IMR-90 (cell line): ENCODE results near the gene GRK5. TPM values are rescaled to one million over a fixed set of nuclear protein-coding genes. Genes with fewer than 3 reads are reported as not detected.

Source experiments
- ATAC-seq: fragments of 200-7000 bp; cut with Tn5 transposase; 2 replicates; pipeline ENCODE4 v1.9.1; 2020; ENCODE audit warnings: low read depth, mild to moderate bottlenecking, moderate library complexity
- BruUV-seq: library from RNA; stranded (reverse); fragments of 400-500 nt; replicated peaks from 2 replicates; lab custom pipeline; 2021; lab: Mats Ljungman, UMichigan
- CTCF ChIA-PET: fragments of 300-600 bp; formaldehyde crosslinking; extraction: SDS; loops from one replicate; lab custom pipeline; 2021; ENCODE audit warnings: antibody characterized with exemption; lab: Yijun Ruan, JAX
- POLR2A ChIA-PET: fragments of 300-600 bp; sonication (Branson Sonifier 250); formaldehyde crosslinking; loops from one replicate; lab custom pipeline; 2022; ENCODE audit warnings: antibody characterized with exemption; ENCODE audit not compliant: unreplicated experiment; lab: Charles Lee
- DNase-seq: peaks from one replicate; pipeline ENCODE4 v3.0.0; 2013
- H2AFZ ChIP-seq: replicated peaks from 2 replicates; pipeline ENCODE3; 2013; ENCODE audit warnings: low read length, mild to moderate bottlenecking; ENCODE audit not compliant: poor library complexity
- H2AK5ac ChIP-seq: 2 replicates; pipeline ENCODE4 v1.6.1; 2013; ENCODE audit warnings: low read depth, low read length, inconsistent platforms
- H2AK9ac ChIP-seq: replicated peaks from 2 replicates; pipeline ENCODE3; 2013; ENCODE audit warnings: mild to moderate bottlenecking, low read depth, low read length, moderate library complexity; ENCODE audit not compliant: poor library complexity
- H2BK120ac ChIP-seq: 2 replicates; pipeline ENCODE4 v1.6.1; 2013; ENCODE audit warnings: low read depth, low read length, inconsistent platforms
- H2BK15ac ChIP-seq: 3 replicates; pipeline ENCODE4 v1.6.1; 2013; ENCODE audit warnings: low read depth, low read length, inconsistent platforms
- H2BK20ac ChIP-seq: 2 replicates; pipeline ENCODE4 v1.6.1; 2013; ENCODE audit warnings: low read depth, mild to moderate bottlenecking, inconsistent platforms, low read length, moderate library complexity
- H2BK5ac ChIP-seq: 2 replicates; pipeline ENCODE4 v1.6.1; 2013; ENCODE audit warnings: mild to moderate bottlenecking, low read depth, low read length, inconsistent platforms; ENCODE audit not compliant: poor library complexity, severe bottlenecking
- H3K14ac ChIP-seq: replicated peaks from 2 replicates; pipeline ENCODE4 v1.6.1; 2013; ENCODE audit warnings: low read depth, low read length, inconsistent platforms
- H3K18ac ChIP-seq: 2 replicates; pipeline ENCODE4 v1.6.1; 2013; ENCODE audit warnings: low read depth, low read length, control low read depth
- H3K23ac ChIP-seq: 2 replicates; pipeline ENCODE4 v1.6.1; 2013; ENCODE audit warnings: low read depth, low read length, inconsistent platforms
- H3K27ac ChIP-seq: 2 replicates; pipeline ENCODE4 v1.5.1; 2013; ENCODE audit warnings: mild to moderate bottlenecking, control low read depth, low read length; ENCODE audit not compliant: insufficient read depth
- H3K27me3 ChIP-seq: 2 replicates; pipeline ENCODE4 v1.6.1; 2013; ENCODE audit warnings: low read length; ENCODE audit not compliant: control insufficient read depth, insufficient read depth
- H3K36me3 ChIP-seq: 2 replicates; pipeline ENCODE4 v1.6.1; 2013; ENCODE audit warnings: low read length, mixed read lengths; ENCODE audit not compliant: control insufficient read depth, insufficient read depth
- H3K4ac ChIP-seq: 2 replicates; pipeline ENCODE4 v1.6.1; 2013; ENCODE audit warnings: low read depth, low read length, inconsistent platforms
- H3K4me1 ChIP-seq: 2 replicates; pipeline ENCODE4 v1.6.1; 2013; ENCODE audit warnings: low read length, mixed read lengths; ENCODE audit not compliant: control insufficient read depth, insufficient read depth
- H3K4me2 ChIP-seq: 2 replicates; pipeline ENCODE4 v1.6.1; 2013; ENCODE audit warnings: low read depth, mild to moderate bottlenecking, control low read depth, low read length, moderate library complexity
- H3K4me3 ChIP-seq: 2 replicates; pipeline ENCODE4 v1.5.1; 2013; ENCODE audit warnings: low read depth, mild to moderate bottlenecking, control low read depth, low read length, moderate library complexity; ENCODE audit not compliant: insufficient read depth
- H3K56ac ChIP-seq: 2 replicates; pipeline ENCODE4 v1.6.1; 2013; ENCODE audit warnings: low read length, inconsistent platforms; ENCODE audit not compliant: insufficient read depth; ENCODE audit errors: extremely low read depth
- H3K79me1 ChIP-seq, 2 experiments: 2 replicates each; pipeline ENCODE4 v1.6.1; 2013; ENCODE audit warnings: low read length in 2 of 2, inconsistent platforms in 1 of 2, low read depth in 1 of 2
- H3K9ac ChIP-seq: 2 replicates; pipeline ENCODE4 v1.6.1; 2013; ENCODE audit warnings: low read depth, low read length, control low read depth
- H3K9me1 ChIP-seq: 2 replicates; pipeline ENCODE4 v1.6.1; 2013; ENCODE audit warnings: low read length, inconsistent platforms; ENCODE audit not compliant: insufficient read depth
- H3K9me3 ChIP-seq: 2 replicates; pipeline ENCODE4 v1.6.1; 2013; ENCODE audit warnings: low read length; ENCODE audit not compliant: control insufficient read depth, insufficient read depth
- H4K20me1 ChIP-seq: 2 replicates; pipeline ENCODE4 v1.6.1; 2013; ENCODE audit warnings: low read length, inconsistent platforms; ENCODE audit not compliant: insufficient read depth
- H4K5ac ChIP-seq: 2 replicates; pipeline ENCODE4 v1.6.1; 2013; ENCODE audit warnings: mild to moderate bottlenecking, low read depth, low read length, control low read depth
- H4K8ac ChIP-seq, 2 experiments: 2 replicates each; pipeline ENCODE4 v1.6.1; 2013; ENCODE audit warnings: low read depth in 2 of 2, low read length in 2 of 2, control low read depth in 1 of 2, inconsistent platforms in 1 of 2
- H4K91ac ChIP-seq: 2 replicates; pipeline ENCODE4 v1.6.1; 2013; ENCODE audit warnings: low read depth, low read length, inconsistent platforms; ENCODE audit not compliant: insufficient read depth
- BHLHE40 ChIP-seq: fragments of 150-350 bp; IDR thresholded peaks from 2 replicates; pipeline ENCODE4 v1.6.1; 2016; ENCODE audit warnings: mild to moderate bottlenecking, low read depth, low read length
- CTCF ChIP-seq: conservative IDR thresholded peaks from 2 replicates; pipeline ENCODE4 v1.5.1; 2012; ENCODE audit warnings: mild to moderate bottlenecking, low read depth, low read length, improper control_type of control experiment
- ELK1 ChIP-seq: fragments of 150-350 bp; IDR thresholded peaks from 2 replicates; pipeline ENCODE4 v1.6.1; 2016; ENCODE audit warnings: low read depth, mild to moderate bottlenecking, low read length, moderate library complexity, borderline replicate concordance
- FOS ChIP-seq: fragments of 150-350 bp; IDR thresholded peaks from 2 replicates; pipeline ENCODE4 v1.6.1; 2016; ENCODE audit warnings: low read depth, low read length
- MAFK ChIP-seq: IDR thresholded peaks from 2 replicates; pipeline ENCODE4 v1.6.1; 2012; ENCODE audit warnings: low read depth, low read length, improper control_type of control experiment
- NFE2L2 ChIP-seq: fragments of 150-350 bp; IDR thresholded peaks from 2 replicates; pipeline ENCODE4 v1.6.1; 2016; ENCODE audit warnings: low read depth, mild to moderate bottlenecking, low read length
- RFX5 ChIP-seq: IDR thresholded peaks from 2 replicates; pipeline ENCODE4 v1.8.0; 2012; ENCODE audit warnings: low read depth, mild to moderate bottlenecking, low read length, moderate library complexity
- USF2 ChIP-seq: fragments of 150-350 bp; IDR thresholded peaks from 2 replicates; pipeline ENCODE4 v1.6.1; 2017; ENCODE audit warnings: mild to moderate bottlenecking, antibody characterized with exemption, low read length, low read depth
- whole genome bisulfite sequencing, 2 experiments: methylation state at CpG; one replicate each; pipeline versions ENCODE4 v1.1.5 to v1.1.7; 2013; ENCODE audit warnings: missing lambda C conversion rate in 2 of 2; ENCODE audit not compliant: insufficient read length in 1 of 2; ENCODE audit errors: extremely low coverage in 2 of 2; 5-methylcytosine and 5-hydroxymethylcytosine counted together
- dilution Hi-C: fragments of 300-500 bp; cut with HindIII; formaldehyde crosslinking; loops from one replicate; pipeline ENCODE4 v1.14.3; 2018; ENCODE audit warnings: low sequenced_read_pairs; ENCODE audit not compliant: unreplicated experiment
- in situ Hi-C: fragments of 300-500 bp; cut with MboI; formaldehyde crosslinking; loops from 3 replicates; pipeline ENCODE4 v1.14.3; 2019; ENCODE audit warnings: low sequenced_read_pairs, inconsistent platforms, mixed read lengths
- intact Hi-C: fragments of 100-400 bp; cut with micrococcal nuclease; formaldehyde crosslinking; loops from 2 replicates; pipeline ENCODE4 v1.10.0; 2022
- polyA plus RNA-seq, 3 experiments: library from polyadenylated mRNA; depleted of rRNA; stranded (reverse); fragments of >200 nt; gene quantifications; 2 replicates each; pipeline ENCODE4 v1.2.3, GENCODE V29; 2012; ENCODE audit warnings: low replicate concordance in 1 of 3
- total RNA-seq: library from RNA; depleted of rRNA; stranded (reverse); fragments of >200 nt; gene quantifications from 2 replicates; pipeline ENCODE4 v1.2.3, GENCODE V29; 2012

The GRK5 gene
- total and polyA plus RNA-seq, 2 of the 4 experiments (the other 2 are of a cell fraction) = 12.9 to 16.3 TPM

- in situ Hi-C loops (no loop called here), intact Hi-C loops (no loop called here), dilution Hi-C loops (no loop called here)
- H4K5ac ChIP-seq = no peak overlapping the region
- no peak overlapping the region for H3K56ac ChIP-seq
- ATAC-seq = no peak
- no peak overlapping the region; the same call in 1 of the 2 replicates for H3K14ac ChIP-seq
- CTCF ChIA-PET = no interaction called here
- no peak overlapping the region for H2BK120ac ChIP-seq
- H3K79me1 ChIP-seq = no peaks in the 10 kb centered on the region
- no peaks in the 10 kb centered on the region for H3K9me3 ChIP-seq
- H4K20me1 ChIP-seq = no peaks in the 10 kb centered on the region
- H4K91ac ChIP-seq = no peak overlapping the region
- H2BK20ac ChIP-seq = no peak overlapping the region
- no peak overlapping the region for H3K9ac ChIP-seq
- peaks cover 12% of the 10 kb centered on the region; the same call in 1 of the 2 replicates for H3K9me1 ChIP-seq
- H3K18ac ChIP-seq = no peak overlapping the region
- no peak overlapping the region for H3K27ac ChIP-seq
- POLR2A ChIA-PET = no interaction called here
- TF ChIP-seq FOS = no peak
- TF ChIP-seq CTCF = no peak
- TF ChIP-seq NFE2L2 = no peak
- TF ChIP-seq MAFK = no peak
- no peak for TF ChIP-seq USF2
- TF ChIP-seq BHLHE40 = no peak
- no peak for TF ChIP-seq RFX5
- TF ChIP-seq ELK1 = no peak
- no peak overlapping the region for H2AFZ ChIP-seq
- H3K4ac ChIP-seq = no peak overlapping the region
- no peak overlapping the region for H2BK5ac ChIP-seq
- 83% methylated on average over 1 of the region's 6 CpGs; no CpG with 5 or more reads in 1 of the 2 experiments for WGBS, 2 experiments
- no peak overlapping the region for H3K23ac ChIP-seq
- H2BK15ac ChIP-seq = no peak overlapping the region
- H3K4me3 ChIP-seq = no peak overlapping the region
- no peak overlapping the region for H2AK9ac ChIP-seq
- no peak overlapping the region for H3K4me2 ChIP-seq
- H3K36me3 ChIP-seq = no peaks in the 10 kb centered on the region
- 0 out of 2 replicates have a peak overlapping the region, but pooled peaks have one; percentile 71 for H2AK5ac ChIP-seq
- H3K4me1 ChIP-seq = peaks cover 9% of the 10 kb centered on the region
- no peak overlapping the region for H4K8ac ChIP-seq
- peaks cover 15% of the 10 kb centered on the region for H3K27me3 ChIP-seq
- no TSS peak for BruUV-seq
- DNase-seq = no peak
These were observed 275.6 kb downstream of the GRK5 start for GRCh38 chr10:119483001-119483400.
